OCI-LY7 (cell line): ENCODE measurements around the gene MARCHF2. TPM values are rescaled to one million over a fixed set of nuclear protein-coding genes. Genes with fewer than 3 reads are reported as not detected.

Experiments used
- BruUV-seq: library from RNA; stranded (reverse); fragments of 400-500 nt; replicated peaks from 2 replicates; lab custom pipeline; 2021; lab: Mats Ljungman, UMichigan
- CTCF ChIA-PET: fragments of 300-600 bp; sonication (Branson Sonifier 250); formaldehyde crosslinking; loops from one replicate; lab custom pipeline; 2022; ENCODE audit warnings: antibody characterized with exemption; ENCODE audit not compliant: unreplicated experiment; lab: Charles Lee
- POLR2A ChIA-PET: fragments of 300-600 bp; sonication (Branson Sonifier 250); formaldehyde crosslinking; loops from one replicate; lab custom pipeline; 2022; ENCODE audit warnings: antibody characterized with exemption; lab: Charles Lee
- DNase-seq: peaks from one replicate; pipeline ENCODE4 v3.0.0-alpha.2; 2015; ENCODE audit warnings: low spot score
- H2AFZ ChIP-seq: fragments of 200-600 bp; sonication (generic), shearing (Covaris generic); 2 replicates; pipeline ENCODE4 v1.6.1; 2014; ENCODE audit warnings: mild to moderate bottlenecking, antibody characterized with exemption, low read length, moderate library complexity
- H3K27ac ChIP-seq: fragments of 200-600 bp; sonication (generic); 2 replicates; pipeline ENCODE4 v1.5.1; 2014; ENCODE audit warnings: mixed run types, low read depth, mild to moderate bottlenecking, moderate library complexity, low read length, inconsistent platforms; ENCODE audit not compliant: poor library complexity, severe bottlenecking
- H3K36me3 ChIP-seq: fragments of 200-600 bp; sonication (generic); 2 replicates; pipeline ENCODE4 v1.6.1; 2014; ENCODE audit warnings: mild to moderate bottlenecking, antibody characterized with exemption, low read length, moderate library complexity, mixed read lengths; ENCODE audit not compliant: insufficient read depth
- H3K4me1 ChIP-seq: fragments of 200-600 bp; sonication (generic); 2 replicates; pipeline ENCODE4 v1.5.1; 2014; ENCODE audit warnings: mild to moderate bottlenecking, low read length; ENCODE audit not compliant: insufficient read depth, poor library complexity, severe bottlenecking
- H3K4me2 ChIP-seq: fragments of 200-600 bp; sonication (generic); 2 replicates; pipeline ENCODE4 v1.6.1; 2014; ENCODE audit warnings: mild to moderate bottlenecking, low read length
- H3K4me3 ChIP-seq: fragments of 200-600 bp; sonication (generic); 2 replicates; pipeline ENCODE4 v1.5.1; 2014; ENCODE audit warnings: mild to moderate bottlenecking, low read depth, low read length; ENCODE audit not compliant: poor library complexity, severe bottlenecking
- H3K79me2 ChIP-seq: fragments of 200-600 bp; sonication (generic); 2 replicates; pipeline ENCODE4 v1.6.1; 2016; ENCODE audit warnings: low read depth, mild to moderate bottlenecking, low read length, moderate library complexity, mixed read lengths; ENCODE audit not compliant: insufficient read depth
- H3K9me2 ChIP-seq: fragments of 200-600 bp; sonication (generic); 2 replicates; pipeline ENCODE4 v1.6.1; 2016; ENCODE audit warnings: mild to moderate bottlenecking, low read length, mixed read lengths; ENCODE audit not compliant: insufficient read depth
- H3K9me3 ChIP-seq: fragments of 200-600 bp; sonication (generic); 2 replicates; pipeline ENCODE4 v1.6.1; 2014; ENCODE audit warnings: mild to moderate bottlenecking, mixed run types, low read length, mixed read lengths
- H4K20me1 ChIP-seq: fragments of 200-600 bp; sonication (generic); 2 replicates; pipeline ENCODE4 v1.6.1; 2014; ENCODE audit warnings: mild to moderate bottlenecking, antibody characterized with exemption, low read length, moderate library complexity, mixed read lengths; ENCODE audit not compliant: insufficient read depth
- CTCF ChIP-seq: fragments of 200-600 bp; sonication (generic); conservative IDR thresholded peaks from 2 replicates; pipeline ENCODE4 v1.5.1; 2014; ENCODE audit warnings: mild to moderate bottlenecking, antibody characterized with exemption, low read length, moderate library complexity, mixed read lengths
- EZH2phosphoT487 ChIP-seq: fragments of 200-600 bp; sonication (generic); IDR thresholded peaks from 2 replicates; pipeline ENCODE4 v1.6.1; 2018; ENCODE audit warnings: low read depth, borderline replicate concordance, mild to moderate bottlenecking, mixed run types, antibody characterized with exemption, low read length, moderate library complexity, mixed read lengths
- intact Hi-C: fragments of 100-400 bp; cut with micrococcal nuclease; formaldehyde crosslinking; loops from one replicate; pipeline ENCODE4 v1.10.0; 2022; ENCODE audit not compliant: unreplicated experiment
- total RNA-seq, 2 experiments: library from RNA; depleted of rRNA in 1 of 2; stranded (reverse); fragments of >200 nt in 1 of 2; shearing (Covaris generic) in 1 of 2; gene quantifications; 2 replicates each; pipeline ENCODE4 v1.2.3, GENCODE V29; 2014 to 2022

MARCHF2 gene
- total RNA-seq, 2 experiments from 2014 or later, result 12.4 to 14.1 TPM

DNA sequence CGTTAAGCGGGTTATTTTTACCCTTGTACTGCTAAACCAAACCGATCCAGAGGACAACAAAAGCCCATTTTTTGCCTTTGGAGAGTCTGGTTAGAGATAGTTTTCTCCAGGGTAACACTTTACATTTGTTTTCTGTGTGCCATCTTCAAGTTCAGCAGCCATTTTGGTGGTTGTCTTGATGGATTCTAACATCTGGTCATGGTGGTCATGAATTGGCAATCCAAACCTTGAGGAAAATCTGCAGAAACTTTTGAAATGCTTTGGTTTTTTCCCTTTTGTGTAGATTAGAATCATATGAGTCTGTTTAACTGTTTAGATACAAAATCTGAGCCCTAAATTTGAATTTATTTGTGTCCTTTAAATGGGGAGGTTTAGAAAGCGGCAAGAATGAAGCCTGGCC is 48.3 kb downstream of the MARCHF2 start:
- no TSS peak for BruUV-seq
- intact Hi-C loops, result no loop called here
- Histone ChIP-seq H3K36me3 (peaks cover 100% of the 10 kb centered on the region), H3K9me2 (no peaks in the 10 kb centered on the region), H3K9me3 (no peaks in the 10 kb centered on the region), H4K20me1 (peaks cover 53% of the 10 kb centered on the region), H3K4me3 (no peak overlapping the region), H3K27ac (no peak overlapping the region), H3K4me1 (peaks cover 27% of the 10 kb centered on the region), H3K4me2 (no peak overlapping the region), H2AFZ (no peak overlapping the region), H3K79me2 (peaks cover 95% of the 10 kb centered on the region)
- TF ChIP-seq CTCF (no peak), EZH2phosphoT487 (no peak)
- CTCF ChIA-PET, result no interaction called here
- no peak for DNase-seq
- POLR2A ChIA-PET, result no interaction called here

DNA sequence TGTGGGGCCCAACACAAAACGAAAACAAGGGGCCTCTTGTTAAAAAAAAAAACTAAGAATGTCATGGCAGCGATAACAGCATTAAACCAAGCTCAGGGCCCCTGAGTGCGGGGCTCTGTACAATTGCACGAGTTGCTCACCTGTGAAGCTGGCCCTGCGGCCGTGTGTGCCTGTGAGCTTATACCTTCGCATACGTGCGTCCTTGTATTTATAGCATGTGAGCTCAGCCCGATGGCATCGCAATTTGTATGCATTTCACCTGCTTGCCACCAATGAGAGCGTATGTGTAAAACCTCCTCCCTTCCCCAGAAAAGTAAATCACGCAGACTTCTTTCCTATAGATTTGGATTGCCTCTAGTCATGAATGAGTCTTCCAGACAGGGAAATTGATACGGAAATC is 48.8 kb downstream of the MARCHF2 start:
- Histone ChIP-seq H3K4me2 (no peak overlapping the region), H3K79me2 (peaks cover 92% of the 10 kb centered on the region), H2AFZ (no peak overlapping the region), H4K20me1 (peaks cover 48% of the 10 kb centered on the region), H3K36me3 (peaks cover 100% of the 10 kb centered on the region), H3K27ac (no peak overlapping the region), H3K4me1 (peaks cover 25% of the 10 kb centered on the region), H3K9me2 (no peaks in the 10 kb centered on the region), H3K9me3 (no peaks in the 10 kb centered on the region), H3K4me3 (no peak overlapping the region)
- BruUV-seq, result no TSS peak
- no peak for DNase-seq
- TF ChIP-seq CTCF (no peak), EZH2phosphoT487 (no peak)
- CTCF ChIA-PET, result no interaction called here
- POLR2A ChIA-PET, result no interaction called here
- intact Hi-C loops, result no loop called here

DNA sequence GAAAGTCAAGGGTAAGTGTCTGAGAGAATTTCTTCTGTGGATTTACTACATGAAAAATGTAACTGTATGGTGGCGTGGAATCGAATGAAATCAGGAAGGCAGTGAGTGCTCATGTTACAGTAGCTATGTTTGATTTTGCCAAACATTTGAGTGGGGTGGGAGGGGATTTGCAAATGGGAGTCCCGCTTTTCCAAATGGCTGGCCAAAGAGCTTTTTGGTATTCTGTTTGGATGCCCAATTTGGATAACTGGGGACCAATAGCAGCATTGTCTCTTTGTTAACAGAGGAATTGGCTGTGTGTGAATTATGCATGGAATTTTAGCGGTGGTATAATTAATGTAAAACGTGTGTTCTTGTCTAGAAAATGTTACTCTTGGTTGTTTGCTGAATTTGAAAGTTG is 49.5 kb downstream of the MARCHF2 start:
- intact Hi-C loops, result no loop called here
- BruUV-seq, result no TSS peak
- Histone ChIP-seq H3K4me1 (peaks cover 20% of the 10 kb centered on the region), H3K79me2 (peaks cover 92% of the 10 kb centered on the region), H3K4me3 (no peak overlapping the region), H3K36me3 (peaks cover 100% of the 10 kb centered on the region), H4K20me1 (peaks cover 41% of the 10 kb centered on the region), H2AFZ (no peak overlapping the region), H3K27ac (no peak overlapping the region), H3K9me2 (no peaks in the 10 kb centered on the region), H3K9me3 (no peaks in the 10 kb centered on the region), H3K4me2 (no peak overlapping the region)
- no peak for TF ChIP-seq EZH2phosphoT487
- no peak for TF ChIP-seq CTCF
- POLR2A ChIA-PET, result interaction anchor here (0.7 kb wide), 1 partner anchor 48 kb away, joined by 3 read pairs; no protein-coding TSS in a partner anchor
- no peak for DNase-seq
- CTCF ChIA-PET, result no interaction called here
